ENCODE data around the gene BSN.

BSN gene

DNA sequence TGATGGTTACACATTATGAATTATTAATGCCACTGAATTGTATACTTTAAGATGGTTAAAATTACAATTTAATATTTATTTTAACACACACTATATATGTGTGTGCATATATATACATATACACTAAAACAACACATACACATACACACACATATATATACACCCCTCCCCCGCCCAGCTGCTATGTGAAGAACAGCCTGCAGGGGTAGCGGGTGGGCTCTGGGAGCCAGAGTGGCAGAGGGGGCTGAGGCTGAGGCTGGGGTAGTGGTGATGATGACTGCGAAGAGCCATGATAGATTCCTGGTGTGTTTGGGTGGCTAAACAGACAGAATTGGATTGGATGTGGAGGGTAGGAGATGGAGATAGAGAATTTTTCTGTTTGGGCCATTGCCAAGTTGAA is 80.5 kb downstream of the BSN start:
- DNase-seq = no peak

DNA sequence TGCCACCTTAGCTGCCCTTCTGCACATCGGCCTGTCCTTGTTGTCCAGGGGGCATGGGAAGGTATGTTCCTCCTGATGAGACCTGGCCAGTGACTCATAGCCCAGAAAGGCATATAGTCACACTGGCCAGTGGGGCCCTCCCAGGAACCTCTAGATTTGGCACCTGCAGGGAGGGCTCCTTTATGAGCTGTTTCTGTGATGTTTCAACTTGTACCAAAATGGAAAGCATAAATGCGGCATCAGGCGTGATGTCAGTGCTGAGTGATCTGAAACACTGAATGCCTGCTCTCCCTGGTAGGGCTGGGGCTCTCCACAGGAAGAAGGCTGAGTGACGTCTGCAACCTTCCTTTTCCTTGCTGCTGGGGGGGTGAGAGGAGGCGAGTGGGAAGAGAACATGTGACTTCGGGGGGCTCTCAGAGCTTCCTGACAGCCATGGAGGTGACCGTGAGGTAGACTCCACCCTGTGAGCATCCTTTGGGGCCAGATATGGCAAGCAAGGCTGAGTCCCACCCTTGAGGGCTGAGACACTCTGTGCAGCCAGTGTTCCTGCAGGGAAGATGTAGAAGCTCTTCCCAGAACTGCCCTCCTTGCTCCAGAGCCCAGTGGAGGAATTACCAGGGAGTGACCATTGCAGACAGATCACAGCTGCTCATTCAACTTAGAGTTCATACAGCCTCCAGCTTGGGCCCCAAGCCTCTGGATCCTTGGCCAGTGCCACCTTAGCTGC is 82.8 kb downstream of the BSN start:
- no peak for DNase-seq

DNA sequence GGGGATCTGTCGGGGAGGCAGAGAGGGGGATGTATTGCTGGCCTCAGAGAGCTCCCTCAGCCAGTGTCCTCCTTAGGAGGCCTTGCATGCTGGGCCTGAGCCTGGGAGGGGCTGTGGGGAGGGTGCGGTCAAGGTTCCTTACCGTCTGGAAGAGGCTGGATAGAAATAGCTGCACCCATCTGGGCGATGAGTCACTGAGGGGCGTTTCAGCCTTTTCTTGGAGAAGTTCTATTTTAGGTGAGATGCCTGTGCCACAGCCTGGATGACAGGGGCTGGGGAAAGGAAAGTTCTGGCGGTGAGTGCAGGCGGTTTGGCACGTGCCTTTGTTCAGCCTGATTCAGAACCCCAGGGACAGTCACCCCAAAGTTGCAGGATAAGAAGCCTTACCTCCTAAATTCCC is 84.2 kb downstream of the BSN start:
- no peak for DNase-seq

DNA sequence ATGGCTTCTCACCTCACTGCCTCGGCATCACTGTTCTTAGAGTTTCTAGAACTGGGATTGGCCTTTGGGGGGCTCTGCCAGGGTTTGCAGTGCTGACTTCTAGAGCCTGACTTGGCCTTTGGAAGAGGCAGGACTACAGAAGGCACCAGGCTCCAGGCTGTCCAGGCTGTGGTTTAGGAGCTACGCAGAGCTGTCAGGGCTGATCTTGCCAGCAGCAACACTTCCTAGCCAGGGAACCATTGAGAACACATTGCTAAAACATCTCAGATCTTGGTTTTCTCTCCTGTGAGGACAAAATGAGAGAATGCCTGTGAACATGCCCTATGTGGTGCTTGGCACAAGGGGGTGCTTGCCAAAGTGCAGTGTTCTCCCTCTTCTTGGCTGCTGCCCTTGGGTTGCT is 85.3 kb downstream of the BSN start:
- DNase-seq = no peak

DNA sequence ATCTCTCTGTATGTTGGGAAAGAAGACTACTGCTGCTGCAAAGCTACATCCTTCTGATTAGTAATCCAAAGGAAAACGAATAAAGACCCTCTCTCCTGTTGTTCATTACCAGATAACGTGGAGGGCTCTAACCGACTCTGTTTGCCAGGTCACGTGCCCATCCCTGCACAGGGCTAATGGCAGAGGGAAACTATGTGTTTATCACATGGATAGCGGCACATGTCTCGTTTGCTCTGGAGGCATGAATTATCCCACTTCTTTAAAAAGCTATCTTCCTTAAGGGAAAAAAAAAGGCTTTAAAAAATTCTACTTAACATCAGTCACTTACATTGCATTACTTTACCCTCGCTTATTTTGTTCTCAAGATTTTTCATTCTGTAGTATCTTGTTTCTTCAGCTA is 87.0 kb downstream of the BSN start:
- DNase-seq = no peak

DNA sequence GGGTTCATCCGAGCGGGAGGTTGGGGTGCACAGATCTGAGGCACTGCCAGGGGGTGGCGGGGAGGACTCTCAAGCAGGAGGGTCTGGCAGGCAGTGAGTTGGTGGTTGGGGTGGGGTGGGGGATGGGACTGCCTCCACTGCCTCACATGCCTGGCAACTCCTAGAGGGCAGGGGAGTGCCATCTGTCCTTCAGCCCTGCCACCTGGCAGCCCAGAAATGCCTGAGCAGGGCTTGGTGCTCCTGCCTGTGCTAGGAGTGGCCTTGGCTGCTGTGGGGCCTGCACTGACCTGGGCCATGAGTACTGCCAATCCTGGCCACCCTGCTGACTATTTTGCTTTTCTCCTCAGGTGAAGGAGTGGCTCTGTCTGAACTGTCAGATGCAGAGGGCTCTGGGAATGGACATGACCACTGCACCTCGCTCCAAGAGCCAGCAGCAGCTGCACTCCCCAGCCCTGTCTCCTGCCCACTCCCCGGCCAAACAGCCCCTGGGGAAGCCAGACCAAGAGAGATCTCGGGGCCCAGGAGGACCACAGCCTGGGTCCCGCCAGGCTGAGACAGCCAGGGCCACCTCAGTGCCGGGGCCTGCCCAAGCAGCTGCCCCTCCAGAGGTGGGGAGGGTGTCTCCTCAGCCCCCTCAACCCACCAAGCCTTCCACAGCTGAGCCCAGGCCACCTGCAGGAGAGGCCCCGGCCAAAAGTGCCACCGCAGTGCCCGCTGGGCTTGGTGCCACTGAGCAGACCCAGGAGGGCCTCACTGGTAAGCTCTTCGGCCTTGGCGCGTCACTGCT is 87.8 kb downstream of the BSN start:
- no peak for DNase-seq

DNA sequence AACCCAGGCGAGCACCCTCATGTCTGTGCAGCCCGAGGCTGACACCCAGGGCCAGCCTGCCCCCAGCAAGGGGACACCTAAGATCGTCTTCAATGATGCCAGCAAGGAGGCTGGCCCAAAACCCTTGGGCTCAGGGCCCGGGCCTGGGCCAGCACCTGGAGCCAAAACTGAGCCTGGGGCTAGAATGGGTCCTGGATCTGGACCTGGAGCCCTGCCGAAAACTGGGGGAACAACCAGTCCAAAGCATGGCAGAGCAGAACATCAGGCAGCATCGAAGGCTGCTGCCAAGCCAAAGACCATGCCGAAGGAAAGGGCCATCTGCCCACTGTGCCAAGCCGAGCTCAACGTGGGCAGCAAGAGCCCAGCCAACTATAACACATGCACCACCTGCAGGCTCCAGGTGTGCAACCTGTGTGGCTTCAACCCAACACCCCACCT is 88.5 kb downstream of the BSN start:
- DNase-seq = no peak

DNA sequence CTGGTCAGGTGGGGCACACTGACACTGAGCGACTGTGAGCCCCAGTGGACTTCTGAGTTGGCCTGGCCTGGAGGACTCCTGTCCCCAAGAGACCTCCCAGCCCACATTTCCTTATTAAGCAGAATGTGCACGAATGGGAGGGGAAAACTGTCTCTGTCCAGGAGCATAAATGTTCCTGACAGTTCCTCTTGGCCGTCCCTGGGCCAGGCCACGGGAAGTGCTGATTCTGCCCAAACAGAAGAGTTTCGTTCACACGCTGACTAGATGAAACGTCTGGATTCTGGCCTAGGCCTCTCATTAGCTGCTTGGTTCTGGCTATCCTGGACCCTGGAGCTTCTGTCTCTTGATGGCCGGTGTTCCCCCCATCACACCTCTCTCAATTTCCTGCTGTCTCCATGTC is 90.4 kb downstream of the BSN start:
- DNase-seq = no peak

DNA sequence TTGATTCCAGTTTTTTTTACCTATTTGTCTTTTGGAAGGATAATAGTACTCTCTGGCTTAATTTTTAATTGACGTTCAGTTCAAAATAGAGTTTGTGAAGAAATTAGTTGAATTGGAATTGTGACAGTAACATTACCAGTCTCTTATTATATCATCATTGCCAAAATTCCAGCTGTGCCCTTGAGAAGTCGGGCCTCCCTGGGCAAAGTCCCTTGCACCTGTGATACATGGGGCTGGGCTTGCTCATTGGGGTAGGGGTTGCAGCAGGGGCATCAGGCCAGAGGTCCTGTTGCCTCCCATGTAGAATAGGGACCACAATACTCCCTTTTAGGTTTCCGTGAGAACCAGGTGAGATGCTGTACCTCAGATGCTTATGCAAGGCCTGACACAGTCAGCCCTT is 92.0 kb downstream of the BSN start:
- DNase-seq = no peak

DNA sequence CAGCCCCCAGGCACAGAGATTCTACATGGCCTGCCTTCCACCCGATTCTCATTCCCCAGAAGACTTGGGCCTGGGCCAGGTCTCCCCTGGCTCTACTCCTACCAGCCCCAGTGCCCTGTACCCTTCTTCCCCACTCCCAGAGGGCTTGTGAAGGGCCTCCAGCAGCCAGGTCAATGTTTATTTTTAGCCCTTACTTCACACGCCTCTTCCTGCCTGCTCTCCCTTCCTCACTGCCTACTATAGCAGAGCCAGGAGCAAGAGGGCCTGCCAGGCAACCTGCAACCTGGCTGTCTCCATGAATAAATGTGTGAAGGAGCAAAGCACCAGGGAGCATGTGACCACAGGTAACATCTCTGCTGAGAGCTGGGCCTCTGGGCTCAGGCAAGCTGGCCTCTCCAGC is 93.5 kb downstream of the BSN start:
- DNase-seq = no peak

DNA sequence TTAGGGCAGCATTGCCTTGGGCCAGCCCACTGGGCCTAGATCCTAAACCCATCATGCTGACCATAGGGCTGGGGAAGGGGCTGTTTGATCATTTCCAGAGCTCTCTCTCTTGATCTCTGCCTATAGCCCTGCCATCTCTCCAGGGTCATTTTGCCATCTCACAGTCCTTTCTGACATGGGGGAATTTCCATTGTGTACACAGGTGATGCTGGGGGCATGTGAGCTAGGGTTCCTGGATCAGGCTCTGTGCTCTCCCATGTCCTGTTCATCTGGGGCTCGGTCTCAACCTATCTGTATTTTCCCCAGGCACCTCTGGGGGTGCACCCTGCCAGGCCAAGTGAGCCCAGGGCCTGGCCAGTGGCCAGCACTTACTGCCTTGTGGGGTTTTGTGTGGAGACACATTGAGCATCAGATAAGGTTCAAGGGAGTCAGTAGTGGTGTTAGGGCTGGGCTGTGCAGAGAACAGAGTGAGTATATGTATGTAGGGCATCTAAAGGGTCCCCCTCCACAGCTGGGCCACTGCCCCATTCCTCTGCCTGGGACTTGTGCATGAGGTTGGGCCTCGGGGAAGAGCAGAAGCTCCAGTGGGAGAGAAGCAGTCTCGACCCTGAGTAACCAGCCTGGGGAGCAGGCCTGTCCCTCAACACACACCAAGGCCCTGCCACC is 94.2 kb downstream of the BSN start:
- DNase-seq = no peak

DNA sequence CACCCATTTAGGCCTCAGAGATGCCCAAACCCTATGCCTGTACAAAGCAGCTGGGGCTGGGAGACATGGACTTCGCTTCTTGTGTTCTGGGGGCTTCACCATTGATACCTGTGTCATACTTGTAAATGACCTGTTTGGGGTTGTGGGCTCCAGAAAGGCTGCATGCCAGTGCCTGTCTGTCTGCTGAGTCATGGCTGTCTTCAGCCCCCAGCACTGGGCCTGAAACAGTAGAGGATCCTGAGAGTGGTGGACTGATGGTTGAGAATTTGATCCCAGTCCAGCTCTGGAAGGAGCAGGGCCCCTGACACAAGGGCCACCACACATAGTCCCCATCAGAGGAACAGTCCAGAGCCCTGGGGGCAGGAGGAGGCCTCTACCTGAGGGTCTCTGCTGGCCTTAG is 95.3 kb downstream of the BSN start:
- DNase-seq = no peak

DNA sequence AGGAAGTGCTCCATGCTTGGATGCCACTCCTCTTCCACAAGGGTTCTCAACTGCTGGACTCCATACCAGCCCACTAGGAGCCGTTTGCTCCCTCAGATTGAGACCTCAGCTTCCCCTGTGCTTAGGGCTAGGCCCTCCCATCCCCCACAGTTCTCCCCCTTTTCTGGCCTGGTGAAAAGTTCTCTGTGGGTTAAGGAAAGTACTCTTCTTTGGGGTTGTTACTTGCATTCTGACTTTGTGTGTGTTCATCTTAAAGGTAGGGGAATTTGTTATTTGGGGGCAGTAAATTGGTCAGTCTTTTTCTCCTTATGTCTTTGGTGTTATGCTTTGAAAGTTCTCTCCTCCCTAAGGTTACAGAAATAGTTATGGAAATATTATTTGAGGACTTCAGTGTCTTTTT is 95.9 kb downstream of the BSN start:
- DNase-seq = no peak

DNA sequence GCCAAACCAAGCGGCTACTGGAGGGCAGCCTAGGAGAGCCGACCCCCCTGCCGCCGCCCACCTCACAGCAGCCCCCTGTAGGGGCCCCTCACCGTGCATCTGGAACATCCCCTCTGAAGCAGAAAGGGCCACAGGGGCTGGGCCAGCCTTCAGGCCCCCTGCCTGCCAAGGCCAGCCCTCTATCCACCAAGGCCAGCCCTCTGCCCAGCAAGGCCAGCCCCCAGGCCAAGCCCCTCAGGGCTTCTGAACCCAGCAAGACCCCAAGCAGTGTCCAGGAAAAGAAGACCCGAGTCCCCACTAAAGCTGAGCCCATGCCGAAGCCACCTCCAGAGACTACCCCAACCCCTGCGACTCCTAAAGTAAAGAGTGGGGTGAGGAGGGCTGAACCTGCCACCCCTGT is 96.4 kb downstream of the BSN start:
- no peak for DNase-seq

DNA sequence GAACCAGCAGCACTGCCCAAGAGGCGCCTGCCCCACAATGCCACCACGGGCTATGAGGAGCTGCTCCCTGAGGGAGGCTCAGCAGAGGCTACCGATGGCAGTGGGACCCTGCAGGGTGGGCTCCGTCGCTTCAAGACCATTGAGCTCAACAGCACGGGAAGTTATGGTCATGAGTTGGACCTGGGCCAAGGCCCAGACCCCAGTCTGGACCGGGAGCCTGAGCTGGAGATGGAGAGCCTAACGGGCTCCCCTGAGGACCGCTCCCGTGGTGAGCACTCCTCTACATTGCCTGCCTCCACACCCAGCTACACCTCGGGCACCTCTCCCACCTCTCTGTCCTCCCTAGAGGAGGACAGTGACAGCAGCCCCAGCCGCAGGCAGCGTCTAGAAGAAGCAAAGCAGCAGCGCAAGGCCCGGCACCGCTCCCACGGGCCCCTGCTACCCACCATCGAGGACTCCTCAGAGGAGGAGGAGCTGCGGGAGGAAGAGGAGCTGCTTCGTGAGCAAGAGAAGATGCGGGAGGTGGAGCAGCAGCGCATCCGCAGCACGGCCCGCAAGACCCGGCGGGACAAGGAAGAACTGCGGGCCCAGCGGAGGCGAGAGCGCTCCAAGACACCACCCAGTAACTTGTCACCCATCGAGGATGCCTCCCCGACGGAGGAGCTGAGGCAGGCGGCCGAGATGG is 98.1 kb downstream of the BSN start:
- no peak for DNase-seq

DNA sequence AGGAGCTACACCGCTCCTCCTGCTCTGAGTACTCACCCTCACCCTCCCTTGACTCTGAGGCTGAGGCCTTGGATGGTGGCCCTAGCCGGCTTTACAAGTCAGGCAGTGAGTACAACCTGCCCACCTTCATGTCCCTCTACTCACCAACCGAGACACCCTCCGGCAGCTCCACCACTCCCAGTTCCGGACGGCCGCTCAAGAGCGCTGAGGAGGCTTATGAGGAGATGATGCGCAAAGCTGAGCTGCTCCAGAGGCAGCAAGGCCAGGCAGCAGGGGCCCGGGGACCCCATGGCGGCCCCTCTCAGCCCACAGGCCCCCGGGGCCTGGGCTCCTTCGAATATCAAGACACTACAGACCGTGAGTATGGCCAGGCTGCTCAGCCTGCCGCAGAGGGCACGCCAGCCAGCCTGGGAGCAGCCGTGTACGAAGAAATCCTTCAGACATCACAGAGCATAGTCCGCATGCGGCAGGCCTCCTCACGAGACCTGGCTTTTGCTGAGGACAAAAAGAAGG is 98.7 kb downstream of the BSN start:
- DNase-seq = no peak

DNA sequence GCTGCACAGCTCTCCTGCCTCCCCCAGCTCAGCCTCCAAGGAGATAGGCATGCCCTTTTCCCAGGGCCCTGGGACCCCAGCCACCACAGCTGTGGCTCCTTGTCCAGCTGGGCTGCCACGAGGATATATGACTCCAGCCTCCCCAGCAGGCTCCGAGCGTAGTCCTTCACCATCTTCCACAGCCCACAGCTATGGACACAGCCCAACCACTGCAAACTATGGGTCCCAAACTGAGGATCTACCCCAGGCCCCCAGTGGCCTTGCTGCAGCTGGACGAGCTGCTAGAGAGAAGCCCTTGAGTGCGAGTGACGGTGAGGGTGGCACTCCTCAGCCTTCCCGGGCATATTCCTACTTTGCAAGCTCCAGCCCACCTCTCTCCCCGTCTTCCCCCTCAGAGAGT is 99.3 kb downstream of the BSN start:
- no peak for DNase-seq

DNA sequence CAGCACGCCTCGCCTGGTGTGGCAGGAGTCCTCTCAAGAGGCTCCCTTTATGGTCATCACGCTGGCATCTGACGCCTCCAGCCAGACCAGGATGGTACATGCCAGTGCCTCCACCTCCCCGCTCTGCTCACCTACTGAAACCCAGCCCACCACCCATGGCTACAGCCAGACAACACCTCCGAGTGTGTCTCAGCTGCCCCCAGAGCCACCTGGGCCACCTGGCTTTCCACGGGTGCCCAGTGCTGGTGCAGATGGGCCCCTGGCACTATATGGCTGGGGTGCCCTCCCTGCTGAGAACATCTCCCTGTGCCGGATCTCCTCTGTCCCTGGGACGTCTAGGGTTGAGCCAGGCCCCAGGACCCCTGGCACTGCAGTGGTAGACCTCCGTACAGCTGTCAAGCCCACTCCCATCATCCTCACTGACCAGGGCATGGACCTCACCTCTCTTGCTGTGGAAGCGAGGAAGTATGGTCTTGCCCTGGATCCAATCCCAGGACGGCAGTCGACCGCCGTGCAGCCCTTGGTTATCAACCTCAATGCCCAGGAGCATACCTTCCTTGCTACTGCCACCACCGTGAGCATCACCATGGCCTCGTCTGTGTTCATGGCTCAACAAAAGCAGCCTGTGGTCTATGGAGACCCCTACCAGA is 100.0 kb downstream of the BSN start:
- no peak for DNase-seq

DNA sequence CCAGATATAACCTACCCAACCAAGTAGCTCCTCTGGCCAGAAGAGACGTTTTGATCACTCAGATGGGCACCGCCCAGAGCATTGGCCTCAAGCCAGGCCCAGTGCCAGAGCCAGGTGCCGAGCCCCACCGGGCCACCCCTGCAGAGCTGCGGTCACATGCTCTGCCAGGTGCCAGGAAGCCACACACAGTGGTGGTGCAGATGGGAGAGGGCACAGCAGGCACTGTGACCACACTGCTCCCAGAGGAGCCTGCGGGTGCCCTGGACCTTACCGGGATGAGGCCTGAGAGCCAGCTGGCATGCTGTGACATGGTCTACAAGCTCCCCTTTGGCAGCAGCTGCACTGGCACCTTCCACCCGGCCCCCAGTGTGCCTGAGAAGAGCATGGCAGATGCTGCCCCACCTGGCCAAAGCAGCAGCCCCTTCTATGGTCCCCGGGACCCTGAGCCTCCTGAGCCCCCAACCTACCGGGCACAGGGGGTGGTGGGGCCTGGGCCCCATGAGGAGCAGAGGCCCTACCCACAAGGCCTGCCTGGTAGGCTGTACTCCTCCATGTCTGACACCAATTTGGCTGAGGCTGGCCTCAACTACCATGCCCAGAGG is 100.8 kb downstream of the BSN start:
- no peak for DNase-seq

DNA sequence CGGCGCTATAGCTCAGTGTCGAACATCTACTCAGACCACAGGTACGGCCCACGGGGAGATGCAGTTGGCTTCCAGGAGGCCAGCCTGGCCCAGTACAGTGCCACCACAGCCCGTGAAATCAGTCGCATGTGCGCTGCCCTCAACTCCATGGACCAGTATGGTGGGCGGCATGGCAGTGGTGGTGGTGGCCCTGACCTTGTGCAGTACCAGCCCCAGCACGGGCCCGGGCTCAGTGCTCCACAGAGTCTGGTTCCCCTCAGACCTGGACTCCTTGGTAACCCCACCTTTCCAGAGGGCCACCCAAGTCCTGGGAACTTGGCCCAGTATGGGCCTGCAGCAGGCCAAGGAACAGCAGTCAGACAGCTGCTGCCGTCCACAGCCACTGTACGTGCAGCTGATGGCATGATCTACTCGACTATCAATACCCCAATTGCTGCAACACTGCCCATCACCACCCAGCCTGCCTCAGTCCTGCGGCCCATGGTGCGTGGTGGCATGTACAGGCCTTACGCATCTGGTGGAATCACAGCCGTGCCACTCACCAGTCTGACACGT is 101.5 kb downstream of the BSN start:
- DNase-seq = no peak

DNA sequence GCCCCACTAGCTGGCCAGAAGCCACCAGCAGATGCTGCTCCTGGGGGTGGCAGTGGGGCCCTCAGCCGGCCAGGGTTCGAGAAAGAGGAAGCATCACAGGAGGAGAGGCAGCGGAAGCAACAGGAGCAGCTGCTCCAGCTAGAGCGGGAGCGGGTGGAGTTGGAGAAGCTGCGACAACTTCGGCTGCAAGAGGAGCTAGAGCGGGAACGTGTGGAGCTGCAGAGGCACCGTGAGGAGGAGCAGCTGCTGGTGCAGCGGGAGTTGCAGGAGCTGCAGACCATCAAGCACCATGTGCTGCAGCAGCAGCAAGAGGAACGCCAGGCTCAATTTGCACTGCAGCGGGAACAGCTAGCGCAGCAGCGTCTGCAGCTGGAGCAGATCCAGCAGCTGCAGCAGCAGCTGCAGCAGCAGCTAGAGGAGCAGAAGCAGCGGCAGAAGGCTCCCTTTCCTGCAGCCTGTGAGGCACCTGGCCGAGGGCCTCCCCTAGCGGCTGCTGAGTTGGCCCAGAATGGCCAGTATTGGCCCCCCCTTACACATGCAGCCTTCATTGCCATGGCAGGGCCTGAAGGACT is 102.3 kb downstream of the BSN start:
- no peak for DNase-seq
